Epidermal melanocyte (primary cell): ENCODE results near the gene C12orf57.

Experiments
- DNase-seq: peaks from one replicate; pipeline ENCODE4 v3.0.0; 2011; ENCODE audit warnings: low spot score; ENCODE audit not compliant: insufficient read length

The C12orf57 gene

GRCh38 chr12:6963791-6964413 lies 20.1 kb downstream of the C12orf57 start:
- no peak for DNase-seq

GRCh38 chr12:6964605-6965025 lies 20.8 kb downstream of the C12orf57 start:
- DNase-seq: no peak

- DNase-seq: peak; percentile 79
These were observed 21.3 kb downstream of the C12orf57 start for GRCh38 chr12:6965026-6965661.

- no peak for DNase-seq
These were observed 21.9 kb downstream of the C12orf57 start for GRCh38 chr12:6965714-6966113.

- no peak for DNase-seq
These were observed 22.5 kb downstream of the C12orf57 start for GRCh38 chr12:6966351-6966750.

GRCh38 chr12:6967651-6968100 lies 23.9 kb downstream of the C12orf57 start:
- DNase-seq: no peak

GRCh38 chr12:6968426-6968825 lies 24.6 kb downstream of the C12orf57 start:
- no peak for DNase-seq

- no peak for DNase-seq
These were observed 26.3 kb downstream of the C12orf57 start for GRCh38 chr12:6970096-6970527.

- no peak for DNase-seq
These were observed 30.4 kb downstream of the C12orf57 start for GRCh38 chr12:6974180-6974579.

- DNase-seq: no peak
These were observed 31.6 kb downstream of the C12orf57 start for GRCh38 chr12:6975297-6976032.

GRCh38 chr12:6977653-6978052 lies 33.8 kb downstream of the C12orf57 start:
- no peak for DNase-seq

- DNase-seq: no peak
These were observed 34.4 kb downstream of the C12orf57 start for GRCh38 chr12:6978188-6978587.

- no peak for DNase-seq
These were observed 34.8 kb downstream of the C12orf57 start for GRCh38 chr12:6978611-6979011.

- no peak for DNase-seq
These were observed 35.2 kb downstream of the C12orf57 start for GRCh38 chr12:6979021-6979420.

- no peak for DNase-seq
These were observed 35.6 kb downstream of the C12orf57 start for GRCh38 chr12:6979453-6979852.

- no peak for DNase-seq
These were observed 36.3 kb downstream of the C12orf57 start for GRCh38 chr12:6980075-6980474.

GRCh38 chr12:6980740-6981139 lies 36.9 kb downstream of the C12orf57 start:
- DNase-seq: no peak

GRCh38 chr12:6981152-6982052 lies 37.6 kb downstream of the C12orf57 start:
- no peak for DNase-seq

- DNase-seq: no peak
These were observed 38.7 kb downstream of the C12orf57 start for GRCh38 chr12:6982532-6982931.

- DNase-seq: no peak
These were observed 44.2 kb downstream of the C12orf57 start for GRCh38 chr12:6987956-6988553.
